Spleen (tissue), 7 donors: ENCODE data around the gene FURIN.

Experiments
- POLR2A ChIP-seq, 3 donors: fragments of 450-650 bp; IDR thresholded peaks; one replicate each; pipeline ENCODE4 v1.5.1; 2017; ENCODE audit warnings: antibody characterized with exemption in 3 of 3, mild to moderate bottlenecking in 1 of 3
- POLR2AphosphoS5 ChIP-seq, 3 donors: sonication (generic); formaldehyde crosslinking; IDR thresholded peaks; one replicate each; pipeline ENCODE4 v1.5.1; 2017; ENCODE audit warnings: antibody characterized with exemption in 3 of 3
- TF ChIP-seq, protein P1 (sequence below), 11 experiments: fragments of 200-600 bp in 7 of 11; fragments of 450-650 bp in 4 of 11; sonication (generic) in 4 of 11; IDR thresholded peaks in 8 of 11; conservative IDR thresholded peaks in 3 of 11; 1 replicate in 7 of 11; 2 replicates in 4 of 11; pipeline versions ENCODE4 v1.4.0 to v1.8.0; 2016 to 2021; ENCODE audit warnings: antibody characterized with exemption in 11 of 11, inconsistent platforms in 4 of 11, mild to moderate bottlenecking in 1 of 11
- donor health status: DM: no; HTN: no; CAD: no; lungs with moderate emphysema.
- donor health status: DM: no; HTN: no; CAD: no.
- donor health status: DM: no; HTN: no; CAD: no.

DNA sequence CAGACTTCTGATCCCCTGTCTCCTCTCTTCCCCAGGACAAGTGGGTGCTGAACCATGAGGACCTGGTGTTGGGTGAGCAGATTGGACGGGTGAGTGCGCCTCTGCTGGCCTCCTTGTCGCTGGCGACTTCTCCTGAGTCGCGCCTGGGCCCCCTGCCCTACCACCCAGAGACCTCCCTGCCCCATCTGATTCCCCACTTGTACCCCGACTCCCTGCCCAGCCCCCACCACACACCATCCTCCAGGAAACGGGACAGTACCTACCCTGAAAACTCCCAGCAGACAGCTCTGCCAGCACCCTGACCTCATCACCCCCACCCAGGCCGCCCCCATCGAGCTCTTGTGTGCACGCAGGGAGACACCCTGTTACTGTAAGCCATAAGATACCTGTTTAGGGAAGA is 23.6 kb downstream of the FURIN start:
- TF ChIP-seq POLR2A (IDR thresholded peaks at IDR 0.05): no peak
- TF ChIP-seq, protein P1, sequence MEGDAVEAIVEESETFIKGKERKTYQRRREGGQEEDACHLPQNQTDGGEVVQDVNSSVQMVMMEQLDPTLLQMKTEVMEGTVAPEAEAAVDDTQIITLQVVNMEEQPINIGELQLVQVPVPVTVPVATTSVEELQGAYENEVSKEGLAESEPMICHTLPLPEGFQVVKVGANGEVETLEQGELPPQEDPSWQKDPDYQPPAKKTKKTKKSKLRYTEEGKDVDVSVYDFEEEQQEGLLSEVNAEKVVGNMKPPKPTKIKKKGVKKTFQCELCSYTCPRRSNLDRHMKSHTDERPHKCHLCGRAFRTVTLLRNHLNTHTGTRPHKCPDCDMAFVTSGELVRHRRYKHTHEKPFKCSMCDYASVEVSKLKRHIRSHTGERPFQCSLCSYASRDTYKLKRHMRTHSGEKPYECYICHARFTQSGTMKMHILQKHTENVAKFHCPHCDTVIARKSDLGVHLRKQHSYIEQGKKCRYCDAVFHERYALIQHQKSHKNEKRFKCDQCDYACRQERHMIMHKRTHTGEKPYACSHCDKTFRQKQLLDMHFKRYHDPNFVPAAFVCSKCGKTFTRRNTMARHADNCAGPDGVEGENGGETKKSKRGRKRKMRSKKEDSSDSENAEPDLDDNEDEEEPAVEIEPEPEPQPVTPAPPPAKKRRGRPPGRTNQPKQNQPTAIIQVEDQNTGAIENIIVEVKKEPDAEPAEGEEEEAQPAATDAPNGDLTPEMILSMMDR (IDR thresholded peaks at IDR 0.05 in 8 of 11, conservative IDR thresholded peaks at IDR 0.05 in 3 of 11): no peak
- no peak for TF ChIP-seq POLR2AphosphoS5 (IDR thresholded peaks at IDR 0.05)
